Ascending aorta (tissue), 2 donors: Measurements from ENCODE around the gene OR51E1. TPM values are rescaled to one million over a fixed set of nuclear protein-coding genes. Genes with fewer than 3 reads are reported as not detected.

Experiments
- DNase-seq, 2 donors: peaks; one replicate each; pipeline ENCODE4 v3.0.0-alpha.2; 2019; ENCODE audit warnings: low spot score in 2 of 2
- H3K27ac ChIP-seq, 2 donors: fragments of 200-600 bp; sonication (generic); one replicate each; pipeline ENCODE4 v1.5.1; 2016 to 2017; ENCODE audit warnings: mild to moderate bottlenecking in 1 of 2
- H3K27me3 ChIP-seq: fragments of 200-600 bp; sonication (generic); one replicate; pipeline ENCODE4 v1.5.1; 2017
- H3K36me3 ChIP-seq, 2 donors: fragments of 200-600 bp; sonication (generic); one replicate each; pipeline ENCODE4 v1.5.1; 2016
- H3K4me1 ChIP-seq, 2 donors: fragments of 200-600 bp; sonication (generic); one replicate each; pipeline ENCODE4 v1.5.1; 2016 to 2017; ENCODE audit warnings: mild to moderate bottlenecking in 1 of 2
- H3K4me3 ChIP-seq, 2 donors: fragments of 200-600 bp; sonication (generic); one replicate each; pipeline ENCODE4 v1.5.1; 2016 to 2017; ENCODE audit warnings: mild to moderate bottlenecking in 1 of 2
- H3K9me3 ChIP-seq, 2 donors: fragments of 200-600 bp; sonication (generic); one replicate each; pipeline ENCODE4 v1.5.1; 2016
- CTCF ChIP-seq, 3 experiments: fragments of 200-600 bp in 2 of 3; fragments of 450-650 bp in 1 of 3; sonication (generic) in 2 of 3; IDR thresholded peaks; one replicate each; pipeline ENCODE4 v1.5.1; 2016 to 2019; ENCODE audit warnings: antibody characterized with exemption in 3 of 3, mild to moderate bottlenecking in 1 of 3, moderate library complexity in 1 of 3
- intact Hi-C: fragments of 100-400 bp; cut with DNase I; formaldehyde crosslinking; loops from one replicate; pipeline ENCODE4 v1.15.1; 2023
- total RNA-seq: library from RNA; depleted of rRNA; stranded (reverse); fragments of >200 nt; gene quantifications from one replicate; pipeline ENCODE4 v1.1.0, GENCODE V29; 2016

Gene OR51E1
- total RNA-seq, 1 donor from 2014 or later, result 1.7 TPM

DNA sequence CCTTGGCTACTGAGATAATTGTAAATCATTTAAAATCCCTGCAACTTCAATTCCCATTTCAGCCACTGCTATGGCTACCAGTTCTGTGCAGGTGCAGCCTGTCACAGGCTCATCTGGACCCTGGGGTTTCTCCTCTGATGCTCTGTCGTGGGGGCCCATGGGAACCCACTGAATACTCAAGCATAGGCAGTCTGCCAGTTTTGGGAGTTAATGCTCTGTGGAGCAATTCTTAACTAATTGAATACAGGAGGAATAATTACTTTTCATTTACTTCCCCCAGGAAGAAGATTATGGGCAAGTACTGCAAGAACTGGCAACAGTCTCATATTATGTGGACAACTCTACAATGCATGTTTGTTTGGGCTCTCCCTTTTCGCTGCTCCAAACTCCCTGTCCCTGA lies 28.0 kb downstream of the OR51E1 start:
- DNase-seq, result no peak
- Histone ChIP-seq H3K4me3 (no peak overlapping the region), H3K27me3 (no peaks in the 10 kb centered on the region), H3K9me3 (no peaks in the 10 kb centered on the region), H3K27ac (no peak overlapping the region), H3K4me1 (no peaks in the 10 kb centered on the region), H3K36me3 (no peaks in the 10 kb centered on the region)
- TF ChIP-seq CTCF (IDR thresholded peaks at IDR 0.05), result no peak
- intact Hi-C loops, result no loop called here

DNA sequence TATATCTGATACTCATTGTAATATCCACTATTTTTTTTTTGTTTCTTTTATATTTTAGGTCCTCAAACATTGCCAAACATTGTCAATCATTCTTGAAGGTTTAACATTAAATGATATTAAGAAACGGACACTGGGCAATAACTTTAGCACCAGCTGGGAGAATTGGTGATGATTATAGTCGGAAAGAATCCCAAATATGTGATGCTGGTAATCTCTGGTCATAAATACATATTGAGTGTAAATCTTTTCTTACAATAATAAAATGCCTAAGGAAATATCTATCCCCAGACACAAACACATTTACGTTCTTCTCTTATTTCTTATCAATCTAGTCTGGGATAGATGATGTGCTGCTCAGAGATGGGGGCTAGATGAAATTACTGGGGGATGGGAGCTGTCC lies 28.7 kb downstream of the OR51E1 start:
- Histone ChIP-seq H3K36me3 (no peaks in the 10 kb centered on the region), H3K27me3 (no peaks in the 10 kb centered on the region), H3K27ac (no peak overlapping the region), H3K4me1 (no peaks in the 10 kb centered on the region), H3K4me3 (no peak overlapping the region), H3K9me3 (no peaks in the 10 kb centered on the region)
- no peak for DNase-seq
- no peak for TF ChIP-seq CTCF (IDR thresholded peaks at IDR 0.05)
- intact Hi-C loops, result no loop called here

DNA sequence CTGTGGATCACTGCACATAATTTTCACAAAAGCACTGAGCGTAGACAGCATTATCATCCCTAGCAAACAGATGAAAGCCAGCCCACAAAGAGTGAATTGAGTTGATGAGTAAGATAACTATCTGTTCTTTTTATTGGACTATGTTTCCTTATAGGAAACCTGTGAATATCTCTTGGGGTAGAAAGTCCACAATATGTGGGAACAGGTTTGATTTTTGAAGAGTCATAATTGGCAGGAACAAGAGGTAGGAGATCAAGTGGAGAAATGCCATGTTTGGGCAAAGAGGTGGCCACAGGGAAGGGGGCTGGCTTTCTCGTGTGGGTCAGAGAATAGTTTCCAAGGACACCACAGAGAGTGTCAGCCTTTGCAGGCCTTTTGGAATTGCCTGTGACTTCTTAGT lies 30.0 kb downstream of the OR51E1 start:
- TF ChIP-seq CTCF (IDR thresholded peaks at IDR 0.05), result no peak
- intact Hi-C loops, result no loop called here
- H3K4me1 ChIP-seq, result no peaks in the 10 kb centered on the region
- no peak overlapping the region for H3K4me3 ChIP-seq
- no peaks in the 10 kb centered on the region for H3K9me3 ChIP-seq
- no peak overlapping the region for H3K27ac ChIP-seq
- H3K27me3 ChIP-seq, result no peaks in the 10 kb centered on the region
- no peak for DNase-seq
- no peaks in the 10 kb centered on the region for H3K36me3 ChIP-seq

- Histone ChIP-seq H3K27ac (no peak overlapping the region), H3K36me3 (no peaks in the 10 kb centered on the region), H3K9me3 (no peaks in the 10 kb centered on the region), H3K4me1 (no peaks in the 10 kb centered on the region), H3K27me3 (no peaks in the 10 kb centered on the region), H3K4me3 (no peak overlapping the region)
- no peak for DNase-seq
- no peak for TF ChIP-seq CTCF (IDR thresholded peaks at IDR 0.05)
- intact Hi-C loops, result no loop called here
Measured at GRCh38 chr11:4677948-4678347, 34.2 kb downstream of the OR51E1 start.

GRCh38 chr11:4680341-4680740 lies 36.6 kb downstream of the OR51E1 start:
- H3K27ac ChIP-seq, result no peak overlapping the region
- no peak overlapping the region for H3K4me3 ChIP-seq
- TF ChIP-seq CTCF (IDR thresholded peaks at IDR 0.05), result no peak
- H3K27me3 ChIP-seq, result no peaks in the 10 kb centered on the region
- intact Hi-C loops, result no loop called here
- H3K9me3 ChIP-seq, result no peaks in the 10 kb centered on the region
- no peaks in the 10 kb centered on the region for H3K4me1 ChIP-seq
- DNase-seq, result no peak
- no peaks in the 10 kb centered on the region for H3K36me3 ChIP-seq
